KOPT-K1 (cell line): ENCODE results near the gene AFF3.
"Not testable (repeated sequence)": the region's sequence is repeated elsewhere in the genome, so short reads cannot be mapped to it uniquely, and the experiment has no call there.

Experiments
- H3K27ac ChIP-seq: fragments of 200-600 bp; sonication (generic); 2 replicates; pipeline ENCODE4 v1.5.1; 2016; ENCODE audit warnings: antibody characterized with exemption, mild to moderate bottlenecking, low read depth, low read length; ENCODE audit not compliant: poor library complexity, severe bottlenecking
- H3K36me3 ChIP-seq: fragments of 200-600 bp; sonication (generic); 2 replicates; pipeline ENCODE4 v1.5.1; 2017; ENCODE audit warnings: antibody characterized with exemption, mild to moderate bottlenecking, low read length, moderate library complexity; ENCODE audit not compliant: insufficient read depth
- H3K9me3 ChIP-seq: fragments of 200-600 bp; sonication (generic); 2 replicates; pipeline ENCODE4 v1.5.1; 2017; ENCODE audit warnings: antibody characterized with exemption, low read length, mild to moderate bottlenecking; ENCODE audit not compliant: insufficient read depth, poor library complexity, severe bottlenecking

The AFF3 gene

DNA sequence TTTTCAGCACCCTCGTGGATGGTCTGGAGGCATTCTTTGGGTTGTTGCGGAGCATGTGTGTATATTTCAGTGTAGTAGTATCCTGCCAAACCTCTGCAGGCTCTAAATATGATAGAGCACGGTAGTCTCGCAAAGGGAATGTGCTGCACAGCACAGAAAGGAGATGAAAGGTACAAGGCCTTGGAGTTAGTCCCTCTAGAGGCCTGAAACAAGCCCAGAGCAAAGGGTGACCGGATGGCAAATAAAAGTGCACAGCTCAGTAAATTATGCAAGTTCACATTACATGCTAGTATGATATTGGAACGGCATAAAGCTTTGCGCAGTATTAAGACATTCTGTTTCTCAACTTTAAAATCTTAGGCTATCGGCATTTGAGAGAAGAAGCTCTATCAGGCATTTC, 358.1 kb downstream of the AFF3 start:
- H3K9me3 ChIP-seq = peaks cover 6% of the 10 kb centered on the region
- no peaks in the 10 kb centered on the region for H3K36me3 ChIP-seq
- H3K27ac ChIP-seq = no peak overlapping the region

DNA sequence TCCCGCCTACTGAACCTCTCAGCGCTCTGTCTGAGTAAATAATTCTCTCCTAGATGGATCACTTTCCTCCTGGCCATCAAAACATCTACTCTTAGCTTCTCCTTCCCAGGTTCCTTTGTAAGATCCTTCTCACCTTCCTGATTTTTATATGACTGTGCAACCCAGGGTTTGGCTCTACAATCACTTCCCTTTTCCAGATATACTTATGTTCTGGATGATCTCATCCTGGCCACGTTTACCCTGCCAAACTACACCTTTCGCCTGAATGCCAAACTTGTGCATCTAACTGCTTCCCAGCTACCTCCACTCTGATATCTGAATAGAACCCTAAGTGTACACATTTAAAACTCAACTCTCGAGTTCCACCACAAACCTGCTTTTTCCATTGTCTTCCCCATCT, 362.1 kb downstream of the AFF3 start:
- H3K9me3 ChIP-seq = peaks cover 14% of the 10 kb centered on the region
- H3K36me3 ChIP-seq = no peaks in the 10 kb centered on the region
- H3K27ac ChIP-seq = no peak overlapping the region

DNA sequence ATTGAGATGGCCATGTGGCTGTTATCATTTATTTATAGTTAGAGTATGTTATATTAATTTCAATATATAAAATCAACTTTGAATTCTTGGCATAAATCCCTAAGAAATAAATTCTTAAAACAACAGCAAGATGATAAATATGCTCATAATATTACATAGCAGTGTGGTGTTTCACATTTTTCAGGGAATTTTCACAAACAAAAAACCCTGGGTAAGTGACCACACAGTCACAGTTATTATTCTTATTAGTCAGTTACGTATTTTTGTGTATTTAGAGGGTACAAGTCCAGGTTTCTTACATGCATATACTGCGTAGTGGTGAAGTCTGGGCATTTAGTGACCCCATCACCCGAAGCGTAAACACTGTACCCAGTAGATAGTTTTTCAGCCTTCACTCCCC, 363.1 kb downstream of the AFF3 start:
- peaks cover 14% of the 10 kb centered on the region for H3K9me3 ChIP-seq
- H3K36me3 ChIP-seq = no peaks in the 10 kb centered on the region
- no peak overlapping the region for H3K27ac ChIP-seq

DNA sequence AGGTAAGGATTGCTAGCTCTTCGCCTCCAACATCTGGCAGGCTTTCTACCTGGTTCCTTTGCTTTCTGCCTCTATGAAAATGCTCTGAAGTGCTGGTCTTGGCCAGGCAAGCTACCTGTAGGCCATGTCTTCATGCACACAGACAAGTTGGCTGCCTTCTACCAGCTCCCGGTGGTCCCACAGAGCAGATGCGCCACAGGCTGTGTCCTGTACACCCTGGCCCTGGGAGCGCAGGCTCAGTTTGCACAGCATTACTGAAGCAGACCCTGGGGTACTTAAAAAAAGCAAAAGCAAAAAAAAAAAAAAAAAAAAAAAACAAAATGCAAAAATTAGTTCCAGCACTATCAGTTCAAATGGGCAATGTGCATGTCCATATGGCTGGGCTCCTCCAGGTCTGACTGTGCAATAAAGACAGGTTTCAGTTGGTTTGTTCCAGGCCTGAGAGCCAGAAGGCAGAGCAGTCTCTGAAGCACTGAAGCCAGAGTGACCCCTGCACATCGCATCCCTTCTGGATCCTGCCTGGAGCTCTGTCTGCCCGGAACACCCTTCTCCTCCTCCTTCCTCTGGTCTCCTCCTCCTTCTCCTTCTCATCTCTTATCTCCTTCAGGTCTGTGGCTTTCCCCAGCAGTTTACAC, 364.6 kb downstream of the AFF3 start:
- H3K27ac ChIP-seq = no peak overlapping the region
- H3K36me3 ChIP-seq = no peaks in the 10 kb centered on the region
- peaks cover 14% of the 10 kb centered on the region for H3K9me3 ChIP-seq

DNA sequence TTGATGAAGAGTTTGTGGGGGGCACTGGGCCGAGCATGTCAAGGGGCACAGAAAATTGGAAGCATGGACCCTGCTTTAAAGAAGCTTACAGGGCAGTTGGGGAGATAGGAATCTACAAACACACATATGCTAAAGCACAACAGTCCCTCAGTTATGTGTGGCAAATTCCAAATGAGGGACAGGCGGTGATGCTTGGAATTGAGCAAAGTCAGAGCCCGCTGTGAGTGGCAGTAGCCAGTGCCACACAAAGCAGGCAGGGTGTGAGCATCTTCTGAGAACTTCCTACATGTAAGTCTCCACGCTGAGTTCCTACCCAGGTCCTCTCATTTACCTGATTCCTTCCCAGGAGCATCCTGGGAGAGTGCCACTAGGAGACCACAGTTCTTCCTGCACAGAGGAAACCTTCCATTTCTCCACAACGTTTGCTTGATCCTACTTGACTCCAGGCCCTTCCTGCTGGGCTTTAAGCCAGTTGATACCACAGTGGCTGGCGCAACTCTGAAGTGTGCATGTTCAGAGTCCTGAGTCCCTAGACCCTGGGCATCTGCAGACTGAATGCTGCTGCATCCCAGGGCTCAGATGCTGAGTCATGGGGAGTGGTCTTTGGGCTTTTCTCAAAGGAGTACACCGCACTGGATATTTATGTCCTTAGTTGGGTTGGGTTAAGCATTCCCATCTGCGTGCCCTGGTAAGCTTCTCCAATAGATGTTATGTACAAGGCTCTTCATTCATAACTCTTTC, 365.3 kb downstream of the AFF3 start:
- H3K9me3 ChIP-seq = peaks cover 14% of the 10 kb centered on the region
- no peak overlapping the region for H3K27ac ChIP-seq
- no peaks in the 10 kb centered on the region for H3K36me3 ChIP-seq

DNA sequence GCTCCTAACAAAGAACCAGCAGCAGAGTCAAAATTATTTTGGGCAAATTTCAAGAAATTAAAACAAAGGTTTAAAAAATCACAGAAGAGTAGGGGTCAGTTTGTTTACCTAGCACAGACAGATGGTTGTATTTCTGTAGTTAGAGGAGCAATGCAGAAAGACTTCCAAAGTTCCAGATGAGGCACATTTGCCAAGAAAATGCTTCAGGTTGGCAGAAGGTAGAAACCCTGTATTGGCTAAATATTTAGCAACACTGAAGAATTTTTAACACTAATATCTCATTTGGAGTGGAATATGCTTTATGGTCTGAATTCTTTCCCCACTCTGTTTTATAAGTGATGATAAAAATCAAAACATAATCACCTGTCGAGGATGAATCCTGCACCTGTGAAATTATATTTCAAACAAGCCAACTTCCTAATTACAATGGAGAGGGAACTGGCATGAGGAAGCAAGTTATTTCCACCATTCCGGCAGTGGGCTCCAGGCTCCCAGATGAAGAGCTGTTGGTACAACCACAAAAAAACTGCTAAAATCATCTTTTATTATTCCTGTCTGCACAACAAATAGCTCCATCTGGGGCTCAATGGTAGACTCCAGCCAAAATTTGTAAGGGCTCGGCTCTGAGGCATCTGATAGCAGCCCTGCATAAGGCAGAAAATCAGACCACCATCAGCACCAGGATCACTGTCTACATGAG, 366.0 kb downstream of the AFF3 start:
- peaks cover 14% of the 10 kb centered on the region for H3K9me3 ChIP-seq
- H3K36me3 ChIP-seq = no peaks in the 10 kb centered on the region
- H3K27ac ChIP-seq = no peak overlapping the region

DNA sequence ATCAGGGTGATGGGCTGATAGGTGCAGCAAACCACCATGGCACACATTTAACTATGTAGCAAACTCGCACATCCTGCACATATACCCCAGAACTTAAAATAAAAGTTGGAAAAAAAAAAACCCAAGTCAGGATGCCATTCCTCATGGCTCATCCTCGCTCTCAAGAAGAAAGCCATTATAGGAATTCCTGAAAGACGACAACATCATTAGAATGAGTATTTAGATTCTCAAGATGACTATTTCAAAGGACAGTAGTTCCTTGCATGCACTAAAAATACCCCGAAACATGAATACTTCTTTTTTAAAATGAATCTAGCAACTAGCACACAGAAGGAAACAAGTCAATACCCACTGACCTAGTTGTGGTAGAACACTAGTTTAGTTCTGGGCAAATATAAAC, 366.8 kb downstream of the AFF3 start:
- Histone ChIP-seq H3K36me3 (no peaks in the 10 kb centered on the region), H3K9me3 (peaks cover 14% of the 10 kb centered on the region), H3K27ac (no peak overlapping the region)

DNA sequence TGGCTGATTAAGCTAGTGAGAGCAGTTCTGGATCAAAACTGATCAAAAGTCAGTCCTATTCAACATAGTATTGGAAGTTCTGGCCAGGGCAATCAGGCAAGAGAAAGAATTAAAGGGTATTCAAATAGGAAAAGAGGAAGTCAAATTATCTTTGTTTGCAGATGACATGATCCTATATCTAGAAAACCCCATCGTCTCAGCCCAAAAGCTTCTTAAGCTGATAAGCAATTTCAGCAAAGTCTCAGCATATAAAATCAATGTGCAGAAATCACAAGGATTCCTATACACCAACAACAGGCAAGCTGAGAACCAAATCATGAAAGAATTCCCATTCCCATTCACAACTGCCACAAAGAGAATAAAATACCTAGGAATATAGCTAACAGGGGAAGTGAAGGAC, 368.7 kb downstream of the AFF3 start:
- H3K9me3 ChIP-seq = peaks cover 13% of the 10 kb centered on the region
- H3K36me3 ChIP-seq, H3K27ac ChIP-seq: not testable (repeated sequence)

DNA sequence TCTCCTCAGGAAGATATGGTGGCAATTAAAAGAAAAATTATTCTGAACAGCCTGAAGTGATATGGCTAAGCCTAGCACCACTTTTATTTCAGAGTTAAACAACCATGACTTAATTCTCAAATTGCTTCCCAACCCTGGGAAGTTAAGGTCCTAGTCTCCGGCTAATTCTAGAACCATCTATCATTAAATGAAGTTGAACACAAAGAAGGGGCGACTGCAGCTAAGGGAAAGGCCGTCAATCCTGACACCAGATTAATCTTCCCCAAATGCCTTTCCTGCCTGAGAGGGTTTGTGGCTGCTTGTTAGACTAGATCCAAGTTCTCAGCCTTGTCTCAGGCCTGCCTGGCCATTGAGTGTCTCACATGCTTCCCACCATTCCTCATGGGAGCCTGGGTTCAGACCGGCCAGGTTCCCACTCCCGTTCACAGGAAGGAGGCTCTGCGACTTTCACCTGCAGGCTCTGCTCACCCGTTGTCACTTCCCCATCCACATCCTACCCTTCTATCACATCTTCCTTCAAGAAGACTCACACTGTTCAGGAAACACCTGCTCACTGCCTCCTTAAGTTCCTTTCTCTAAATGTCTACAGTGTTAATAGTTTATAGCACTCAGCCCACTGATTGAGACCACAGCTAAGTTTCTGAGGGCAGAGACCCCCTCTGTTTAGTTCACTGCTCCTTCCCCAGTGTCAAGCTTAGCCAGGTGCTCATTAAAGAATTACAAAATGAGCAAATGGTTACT, 369.6 kb downstream of the AFF3 start:
- Histone ChIP-seq H3K36me3 (no peaks in the 10 kb centered on the region), H3K9me3 (peaks cover 9% of the 10 kb centered on the region), H3K27ac (no peak overlapping the region)

DNA sequence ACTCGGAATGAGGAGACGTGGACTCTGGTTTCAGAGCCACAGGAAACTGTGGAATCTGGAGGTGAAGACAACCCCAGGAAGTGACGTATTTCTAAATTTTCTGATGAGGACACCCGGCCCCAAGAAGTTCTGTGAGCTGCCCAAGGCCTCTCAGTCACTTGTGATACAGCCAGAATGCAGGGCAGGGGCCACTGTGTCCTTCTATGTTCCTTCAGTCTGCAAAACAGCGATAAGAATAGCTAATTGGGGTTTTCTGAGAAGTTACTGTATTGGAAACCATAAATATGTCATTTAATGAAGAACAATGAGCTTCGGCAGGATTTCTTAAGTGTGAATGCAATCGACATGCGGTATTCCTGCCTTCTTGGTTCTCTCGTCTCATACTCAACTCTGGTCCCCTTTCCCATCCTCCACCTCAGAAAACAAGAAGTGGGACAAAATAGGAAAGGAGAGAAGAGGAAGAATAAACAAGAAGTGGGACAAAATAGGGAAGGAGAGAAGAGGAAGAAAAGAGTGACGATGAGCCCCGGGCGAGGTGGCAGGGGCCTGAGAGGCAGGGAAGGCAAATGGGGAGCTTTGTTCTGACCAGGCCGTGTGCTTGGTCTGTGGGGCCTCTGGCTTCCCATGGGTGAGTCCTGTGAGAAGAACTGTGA, 370.6 kb downstream of the AFF3 start:
- Histone ChIP-seq H3K9me3 (peaks cover 9% of the 10 kb centered on the region), H3K36me3 (no peaks in the 10 kb centered on the region), H3K27ac (no peak overlapping the region)

DNA sequence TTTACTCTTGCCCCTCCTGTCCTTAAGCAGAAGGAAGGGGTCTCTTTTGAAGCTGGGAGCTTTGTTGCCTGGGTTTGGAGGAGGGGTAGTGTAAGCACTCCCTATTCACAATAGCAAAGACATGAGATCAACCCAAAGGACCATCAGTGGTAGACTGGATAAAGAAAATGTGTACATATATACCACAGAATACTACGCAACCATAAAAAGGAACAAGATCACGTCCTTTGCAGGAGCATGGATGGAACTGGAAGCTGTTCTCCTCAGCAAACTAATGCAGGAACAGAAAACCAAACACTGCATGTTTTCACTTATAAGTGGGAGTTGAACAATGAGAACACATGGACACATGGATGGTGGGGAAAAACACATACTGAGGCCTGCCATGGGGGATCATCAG, 371.5 kb downstream of the AFF3 start:
- Histone ChIP-seq H3K36me3 (no peaks in the 10 kb centered on the region), H3K9me3 (peaks cover 9% of the 10 kb centered on the region), H3K27ac (no peak overlapping the region)

DNA sequence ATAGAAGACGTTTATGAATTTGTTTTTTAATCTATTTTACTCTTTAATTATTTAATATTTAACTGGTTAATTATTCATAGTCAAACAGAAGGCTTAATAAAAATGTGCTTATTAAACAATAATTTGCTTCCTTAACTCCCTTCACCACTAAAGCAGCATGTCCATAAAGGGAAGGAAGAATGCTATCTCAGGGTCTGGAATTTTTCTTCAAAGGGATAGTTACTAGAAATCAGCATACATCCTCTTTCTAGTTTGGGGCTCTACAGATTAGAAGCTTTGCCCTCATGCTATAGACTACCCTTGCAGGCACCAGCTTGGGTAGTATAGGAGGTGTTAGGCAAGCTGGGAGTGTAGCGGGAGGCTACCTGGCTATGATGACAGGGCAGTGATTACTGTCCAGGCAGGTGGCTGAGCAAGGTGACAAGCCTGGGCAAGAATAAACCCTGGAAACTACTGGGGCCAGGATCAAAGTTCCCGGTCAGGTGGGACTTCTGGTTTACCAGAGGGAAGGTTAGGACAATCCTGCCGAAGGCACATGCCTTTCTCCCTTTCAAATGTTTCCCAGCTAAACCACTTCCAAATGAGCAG, 376.6 kb downstream of the AFF3 start:
- H3K9me3 ChIP-seq = peaks cover 9% of the 10 kb centered on the region
- H3K36me3 ChIP-seq = no peaks in the 10 kb centered on the region

DNA sequence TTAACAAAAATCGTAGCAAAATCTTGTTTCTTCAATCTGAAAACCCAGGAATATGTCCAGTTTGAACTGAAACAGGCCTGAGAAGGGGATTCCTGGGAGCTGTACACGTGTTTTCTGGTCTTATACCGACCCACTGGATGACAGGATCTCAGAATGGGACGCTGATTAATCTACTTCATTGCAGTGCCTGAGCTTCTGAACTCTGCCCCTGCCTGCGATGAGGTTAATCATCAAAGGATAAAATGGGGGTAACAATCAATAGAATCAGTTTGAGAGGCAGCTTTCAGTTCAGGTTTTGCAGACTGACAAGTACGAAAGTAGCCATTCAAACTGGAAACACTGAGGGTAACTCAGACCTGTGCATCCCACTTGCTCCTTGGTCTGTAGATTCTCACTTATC, 378.6 kb downstream of the AFF3 start:
- H3K9me3 ChIP-seq = no peaks in the 10 kb centered on the region
- no peak overlapping the region for H3K27ac ChIP-seq
- no peaks in the 10 kb centered on the region for H3K36me3 ChIP-seq

More for the DNA sequence above, 376.6 kb downstream of the AFF3 start:
- H3K27ac ChIP-seq = no peak overlapping the region

DNA sequence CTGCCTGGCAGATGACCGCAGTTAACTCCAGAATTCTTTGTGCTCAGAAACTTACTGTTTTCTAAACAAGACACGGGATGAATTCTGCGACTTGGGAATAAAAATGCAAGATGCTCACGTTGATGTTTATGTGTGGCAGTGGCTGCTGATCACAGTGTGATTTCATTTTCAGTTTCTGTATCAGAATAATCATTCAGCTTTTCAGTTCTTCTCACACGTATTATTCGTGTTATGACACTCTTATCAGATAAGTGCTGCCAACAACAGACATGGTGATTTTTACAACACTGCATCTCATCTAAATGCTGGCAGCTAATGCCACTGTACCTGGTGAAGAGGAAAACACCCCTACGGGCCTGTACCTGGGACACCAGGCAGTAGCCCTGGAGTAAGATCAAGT, 379.7 kb downstream of the AFF3 start:
- H3K27ac ChIP-seq = no peak overlapping the region
- H3K9me3 ChIP-seq = no peaks in the 10 kb centered on the region

More for the DNA sequence above, 379.7 kb downstream of the AFF3 start:
- no peaks in the 10 kb centered on the region for H3K36me3 ChIP-seq
